Esophagus squamous epithelium (tissue), 4 donors: ENCODE results near the gene ATP11A.

Source experiments
- POLR2A ChIP-seq, 4 donors: fragments of 450-650 bp; IDR thresholded peaks; one replicate each; pipeline ENCODE4 v1.6.1; 2017; ENCODE audit warnings: antibody characterized with exemption in 4 of 4, mild to moderate bottlenecking in 4 of 4, moderate library complexity in 3 of 4
- TF ChIP-seq, protein P1 (sequence below), 6 experiments: fragments of 450-650 bp in 4 of 6; fragments of 200-600 bp in 2 of 6; sonication (generic) in 2 of 6; IDR thresholded peaks; one replicate each; pipeline ENCODE4 v1.5.1; 2016 to 2019; ENCODE audit warnings: antibody characterized with exemption in 6 of 6, mild to moderate bottlenecking in 4 of 6, moderate library complexity in 4 of 6

DNA sequence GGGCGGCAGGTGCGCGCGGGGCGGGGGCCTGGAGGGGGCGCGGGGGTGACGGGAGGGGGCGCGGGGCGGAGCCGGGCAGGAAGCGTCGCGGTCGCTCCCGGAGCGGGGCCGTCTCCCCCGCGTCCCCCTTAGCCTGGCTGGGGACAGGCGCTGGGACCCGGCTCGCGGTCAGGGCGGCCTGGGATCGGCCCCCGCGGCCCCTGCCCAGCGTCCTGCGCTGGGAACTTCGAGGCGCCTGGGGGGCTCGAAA is 204.5 kb downstream of the ATP11A start:
- TF ChIP-seq, protein P1, sequence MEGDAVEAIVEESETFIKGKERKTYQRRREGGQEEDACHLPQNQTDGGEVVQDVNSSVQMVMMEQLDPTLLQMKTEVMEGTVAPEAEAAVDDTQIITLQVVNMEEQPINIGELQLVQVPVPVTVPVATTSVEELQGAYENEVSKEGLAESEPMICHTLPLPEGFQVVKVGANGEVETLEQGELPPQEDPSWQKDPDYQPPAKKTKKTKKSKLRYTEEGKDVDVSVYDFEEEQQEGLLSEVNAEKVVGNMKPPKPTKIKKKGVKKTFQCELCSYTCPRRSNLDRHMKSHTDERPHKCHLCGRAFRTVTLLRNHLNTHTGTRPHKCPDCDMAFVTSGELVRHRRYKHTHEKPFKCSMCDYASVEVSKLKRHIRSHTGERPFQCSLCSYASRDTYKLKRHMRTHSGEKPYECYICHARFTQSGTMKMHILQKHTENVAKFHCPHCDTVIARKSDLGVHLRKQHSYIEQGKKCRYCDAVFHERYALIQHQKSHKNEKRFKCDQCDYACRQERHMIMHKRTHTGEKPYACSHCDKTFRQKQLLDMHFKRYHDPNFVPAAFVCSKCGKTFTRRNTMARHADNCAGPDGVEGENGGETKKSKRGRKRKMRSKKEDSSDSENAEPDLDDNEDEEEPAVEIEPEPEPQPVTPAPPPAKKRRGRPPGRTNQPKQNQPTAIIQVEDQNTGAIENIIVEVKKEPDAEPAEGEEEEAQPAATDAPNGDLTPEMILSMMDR (IDR thresholded peaks at IDR 0.05) = no peak
- no peak for TF ChIP-seq POLR2A (IDR thresholded peaks at IDR 0.05)
